ENCODE data around the gene ALDH3B1. TPM values are rescaled to one million over a fixed set of nuclear protein-coding genes. Genes with fewer than 3 reads are reported as not detected.

The ALDH3B1 gene
- total RNA-seq, 1 donor from 2014 or later = 1.3 TPM

- Histone ChIP-seq H3K27me3 (ENCODE audit: insufficient read depth, low read length) (no peaks in the 10 kb centered on the region), H3K27ac (ENCODE audit: low read depth, low read length) (no peak overlapping the region), H3K9me3 (ENCODE audit: insufficient read depth, low read depth, low read length) (no peaks in the 10 kb centered on the region), H3K9ac (ENCODE audit: low read length) (no peak overlapping the region), H3K79me2 (ENCODE audit: insufficient read depth, low read length) (no peaks in the 10 kb centered on the region), H3K4me2 (ENCODE audit: low read length) (no peak overlapping the region), H4K20me1 (ENCODE audit: insufficient read depth, low read length) (peaks cover 29% of the 10 kb centered on the region), H3K4me1 (ENCODE audit: insufficient read depth, low read length) (peaks cover 7% of the 10 kb centered on the region), H3K4me3 (ENCODE audit: insufficient read depth, low read depth, low read length) (no peak overlapping the region), H3K36me3 (ENCODE audit: insufficient read depth, low read length) (no peaks in the 10 kb centered on the region), H2AFZ (ENCODE audit: low read depth, low read length) (no peak overlapping the region)
- peaks cover 8% of the 10 kb centered on the region for H3K4me1 Mint-ChIP-seq (ENCODE audit: low read depth, unreplicated experiment)
- peaks cover 15% of the 10 kb centered on the region for H3K36me3 Mint-ChIP-seq (ENCODE audit: low read depth, unreplicated experiment)
- no peak for DNase-seq (ENCODE audit: low read depth)
- H3K27ac Mint-ChIP-seq (ENCODE audit: unreplicated experiment) = no peak overlapping the region
- FAIRE-seq = no peak
- no peaks in the 10 kb centered on the region for H3K9me3 Mint-ChIP-seq (ENCODE audit: unreplicated experiment)
- H3K27me3 Mint-ChIP-seq (ENCODE audit: low read depth, unreplicated experiment) = no peaks in the 10 kb centered on the region
- H3K4me3 Mint-ChIP-seq (ENCODE audit: unreplicated experiment) = no peak overlapping the region
- TF ChIP-seq EZH2 (IDR thresholded peaks at IDR 0.05; ENCODE audit: insufficient read depth, low read length) = no peak
- no peak for TF ChIP-seq CTCF (IDR thresholded peaks at IDR 0.05; ENCODE audit: insufficient read depth, low read depth, low read length)
These were observed 40.3 kb downstream of the ALDH3B1 start for GRCh38 chr11:68050371-68050841.

- H4K20me1 ChIP-seq (ENCODE audit: insufficient read depth, low read length) = peaks cover 29% of the 10 kb centered on the region
- Mint-ChIP-seq H3K36me3 (ENCODE audit: low read depth, unreplicated experiment) (peaks cover 15% of the 10 kb centered on the region), H3K9me3 (ENCODE audit: unreplicated experiment) (no peaks in the 10 kb centered on the region), H3K4me1 (ENCODE audit: low read depth, unreplicated experiment) (peaks cover 8% of the 10 kb centered on the region), H3K27ac (ENCODE audit: unreplicated experiment) (no peak overlapping the region), H3K4me3 (ENCODE audit: unreplicated experiment) (no peak overlapping the region), H3K27me3 (ENCODE audit: low read depth, unreplicated experiment) (no peaks in the 10 kb centered on the region)
- H3K4me1 ChIP-seq (ENCODE audit: insufficient read depth, low read length) = peaks cover 7% of the 10 kb centered on the region
- H3K27me3 ChIP-seq (ENCODE audit: insufficient read depth, low read length) = no peaks in the 10 kb centered on the region
- H3K27ac ChIP-seq (ENCODE audit: low read depth, low read length) = no peak overlapping the region
- H3K4me3 ChIP-seq (ENCODE audit: insufficient read depth, low read depth, low read length) = no peak overlapping the region
- H2AFZ ChIP-seq (ENCODE audit: low read depth, low read length) = no peak overlapping the region
- TF ChIP-seq EZH2 (IDR thresholded peaks at IDR 0.05; ENCODE audit: insufficient read depth, low read length) (no peak), CTCF (IDR thresholded peaks at IDR 0.05; ENCODE audit: insufficient read depth, low read depth, low read length) (no peak)
- H3K4me2 ChIP-seq (ENCODE audit: low read length) = no peak overlapping the region
- H3K9me3 ChIP-seq (ENCODE audit: insufficient read depth, low read depth, low read length) = no peaks in the 10 kb centered on the region
- no peak overlapping the region for H3K9ac ChIP-seq (ENCODE audit: low read length)
- H3K36me3 ChIP-seq (ENCODE audit: insufficient read depth, low read length) = no peaks in the 10 kb centered on the region
- DNase-seq (ENCODE audit: low read depth) (no peak), FAIRE-seq (no peak)
- no peaks in the 10 kb centered on the region for H3K79me2 ChIP-seq (ENCODE audit: insufficient read depth, low read length)
These were observed 41.3 kb downstream of the ALDH3B1 start for GRCh38 chr11:68051191-68052136.
